ENCODE measurements around the gene LDB2.

LDB2 gene

DNA sequence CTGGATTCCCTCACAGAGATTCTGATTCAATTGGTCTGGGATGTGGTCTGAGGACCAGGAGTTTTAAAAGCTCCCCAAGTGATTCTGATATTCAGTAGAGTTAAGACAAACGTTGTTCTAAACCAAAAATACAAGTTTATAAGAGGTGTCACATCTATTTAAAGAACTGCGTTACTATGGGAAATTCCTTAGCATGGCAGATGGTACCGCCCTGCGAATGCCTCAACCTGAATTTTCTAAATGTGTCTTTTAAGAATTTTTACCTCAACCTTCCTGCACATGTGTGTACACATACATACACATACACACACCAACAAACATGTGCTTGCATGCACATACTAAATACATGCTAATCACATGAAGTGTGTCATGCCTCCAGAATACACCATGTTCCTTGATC lies 343.3 kb downstream of the LDB2 start:
- Histone ChIP-seq H3K9ac (ENCODE audit: low read length) (no peak overlapping the region), H3K4ac (ENCODE audit: low read depth, low read length) (no peak overlapping the region), H3K18ac (ENCODE audit: low read length) (no peak overlapping the region), H3K79me1 (ENCODE audit: low read length) (no peaks in the 10 kb centered on the region), H2BK120ac (ENCODE audit: low read depth, low read length) (no peak overlapping the region), H3K4me2 (ENCODE audit: low read length) (no peak overlapping the region), H4K5ac (ENCODE audit: low read length) (no peak overlapping the region), H3K27ac (ENCODE audit: low read depth, low read length) (no peak overlapping the region), H3K23ac (ENCODE audit: low read length) (no peak overlapping the region), H2AK5ac (ENCODE audit: low read length) (no peak overlapping the region), H3K4me3 (ENCODE audit: low read length) (no peak overlapping the region), H2BK5ac (ENCODE audit: low read length) (no peak overlapping the region), H3K79me2 (ENCODE audit: control insufficient read depth, insufficient read depth, low read length) (no peaks in the 10 kb centered on the region), H3K4me1 (ENCODE audit: control insufficient read depth, low read depth, low read length) (no peaks in the 10 kb centered on the region), H3K36me3 (ENCODE audit: control insufficient read depth, insufficient read depth, low read length) (no peaks in the 10 kb centered on the region), H3K56ac (ENCODE audit: low read length) (no peak overlapping the region), H3K27me3 (ENCODE audit: insufficient read depth, low read length, poor library complexity) (no peaks in the 10 kb centered on the region), H4K8ac (ENCODE audit: low read depth, low read length) (no peak overlapping the region), H2BK15ac (replicated peaks; ENCODE audit: low read depth) (no peak overlapping the region)
- no peak for DNase-seq
- no CpG with 5 or more reads among the region's 4 CpGs for WGBS (ENCODE audit: extremely low coverage, insufficient coverage, low lambda C conversion rate)

DNA sequence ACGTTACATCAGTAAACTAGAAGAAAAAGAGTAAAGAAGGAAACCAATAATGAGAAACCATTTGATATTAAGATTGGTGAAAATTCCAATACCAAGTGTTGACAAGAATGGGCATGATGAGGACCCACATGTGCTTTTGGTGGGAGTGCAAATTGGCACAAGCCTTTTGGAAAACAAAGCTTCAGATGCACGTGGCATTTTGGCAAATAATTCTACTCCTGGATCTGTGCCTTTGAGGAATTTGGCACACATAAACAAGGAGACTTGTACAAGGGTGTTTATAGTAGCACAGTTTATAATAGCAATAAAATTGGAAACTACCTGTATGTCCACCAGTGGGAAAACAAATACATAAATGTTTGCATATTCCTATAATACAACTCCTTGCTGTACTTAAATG lies 347.9 kb downstream of the LDB2 start:
- no peak overlapping the region for H3K4me2 ChIP-seq (ENCODE audit: low read length)
- WGBS (ENCODE audit: extremely low coverage, insufficient coverage, low lambda C conversion rate): no CpG with 5 or more reads among the region's 2 CpGs
- no peak overlapping the region for H3K4me3 ChIP-seq (ENCODE audit: low read length)
- no peaks in the 10 kb centered on the region for H3K4me1 ChIP-seq (ENCODE audit: control insufficient read depth, low read depth, low read length)
- no peaks in the 10 kb centered on the region for H3K36me3 ChIP-seq (ENCODE audit: control insufficient read depth, insufficient read depth, low read length)
- no peak overlapping the region for H2BK5ac ChIP-seq (ENCODE audit: low read length)
- no peaks in the 10 kb centered on the region for H3K27me3 ChIP-seq (ENCODE audit: insufficient read depth, low read length, poor library complexity)
- H3K18ac ChIP-seq (ENCODE audit: low read length): no peak overlapping the region
- no peak overlapping the region for H3K56ac ChIP-seq (ENCODE audit: low read length)
- H3K4ac ChIP-seq (ENCODE audit: low read depth, low read length): no peak overlapping the region
- H3K27ac ChIP-seq (ENCODE audit: low read depth, low read length): no peak overlapping the region
- H3K79me1 ChIP-seq (ENCODE audit: low read length): no peaks in the 10 kb centered on the region
- no peak overlapping the region for H2AK5ac ChIP-seq (ENCODE audit: low read length)
- H4K8ac ChIP-seq (ENCODE audit: low read depth, low read length): no peak overlapping the region
- no peak overlapping the region for H2BK120ac ChIP-seq (ENCODE audit: low read depth, low read length)
- H3K23ac ChIP-seq (ENCODE audit: low read length): no peak overlapping the region
- no peaks in the 10 kb centered on the region for H3K79me2 ChIP-seq (ENCODE audit: control insufficient read depth, insufficient read depth, low read length)
- no peak overlapping the region for H4K5ac ChIP-seq (ENCODE audit: low read length)
- no peak for DNase-seq
- no peak overlapping the region for H2BK15ac ChIP-seq (replicated peaks; ENCODE audit: low read depth)
- no peak overlapping the region for H3K9ac ChIP-seq (ENCODE audit: low read length)

DNA sequence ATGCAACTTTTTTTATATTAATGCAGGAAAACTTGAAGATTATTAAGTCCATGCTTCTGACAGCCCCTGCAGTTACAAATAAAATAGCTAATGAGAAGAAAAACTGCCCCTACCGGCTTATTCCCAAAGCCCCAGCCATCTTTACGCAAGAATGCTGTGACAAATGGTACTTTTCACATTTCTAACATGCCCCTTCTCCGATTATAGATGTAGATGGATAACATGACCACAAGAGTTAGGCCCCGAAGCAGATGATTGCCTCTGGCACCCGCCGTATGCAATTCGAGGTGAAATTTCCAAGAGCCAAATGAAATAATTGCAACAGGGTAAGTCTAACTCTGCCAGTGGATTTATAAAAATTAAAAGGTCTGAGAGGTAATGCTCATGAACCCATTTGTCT lies 352.8 kb downstream of the LDB2 start:
- DNase-seq: no peak
- H3K27me3 ChIP-seq (ENCODE audit: insufficient read depth, low read length, poor library complexity): no peaks in the 10 kb centered on the region
- no peak overlapping the region for H2AK5ac ChIP-seq (ENCODE audit: low read length)
- no peak overlapping the region for H3K23ac ChIP-seq (ENCODE audit: low read length)
- H2BK5ac ChIP-seq (ENCODE audit: low read length): no peak overlapping the region
- no peak overlapping the region for H3K18ac ChIP-seq (ENCODE audit: low read length)
- no peak overlapping the region for H2BK120ac ChIP-seq (ENCODE audit: low read depth, low read length)
- no peak overlapping the region for H4K8ac ChIP-seq (ENCODE audit: low read depth, low read length)
- peaks cover 2% of the 10 kb centered on the region for H3K36me3 ChIP-seq (ENCODE audit: control insufficient read depth, insufficient read depth, low read length)
- H2BK15ac ChIP-seq (replicated peaks; ENCODE audit: low read depth): no peak overlapping the region
- no peak overlapping the region for H3K56ac ChIP-seq (ENCODE audit: low read length)
- no peak overlapping the region for H3K9ac ChIP-seq (ENCODE audit: low read length)
- no peak overlapping the region for H3K4ac ChIP-seq (ENCODE audit: low read depth, low read length)
- peaks cover 4% of the 10 kb centered on the region for H3K4me1 ChIP-seq (ENCODE audit: control insufficient read depth, low read depth, low read length)
- H3K79me2 ChIP-seq (ENCODE audit: control insufficient read depth, insufficient read depth, low read length): no peaks in the 10 kb centered on the region
- H3K4me2 ChIP-seq (ENCODE audit: low read length): no peak overlapping the region
- no peak overlapping the region for H4K5ac ChIP-seq (ENCODE audit: low read length)
- no peak overlapping the region for H3K4me3 ChIP-seq (ENCODE audit: low read length)
- H3K27ac ChIP-seq (ENCODE audit: low read depth, low read length): no peak overlapping the region
- peaks cover 4% of the 10 kb centered on the region for H3K79me1 ChIP-seq (ENCODE audit: low read length)
- WGBS (ENCODE audit: extremely low coverage, insufficient coverage, low lambda C conversion rate): no CpG with 5 or more reads among the region's 7 CpGs

DNA sequence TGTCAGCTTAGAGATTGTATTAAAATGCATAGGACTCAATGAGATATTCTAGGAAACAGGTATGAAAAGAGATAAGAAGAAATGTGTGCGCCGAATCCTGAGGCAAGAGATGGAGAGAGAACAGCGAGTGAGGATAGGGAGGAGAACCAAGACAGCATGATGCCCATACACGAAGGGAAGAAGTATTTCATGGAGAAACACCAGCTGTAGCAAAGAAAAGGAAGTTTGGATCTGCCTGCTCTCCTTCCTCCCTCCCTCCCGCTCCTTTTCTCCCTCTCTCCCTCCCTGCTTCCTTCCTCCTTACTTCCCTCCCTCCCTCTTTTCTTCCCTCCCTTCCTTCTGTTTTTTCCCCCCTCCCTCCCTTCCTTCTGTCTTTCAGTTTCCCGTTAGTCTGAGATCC lies 353.6 kb downstream of the LDB2 start:
- Histone ChIP-seq H3K18ac (ENCODE audit: low read length) (no peak overlapping the region), H2BK15ac (replicated peaks; ENCODE audit: low read depth) (no peak overlapping the region), H3K27ac (ENCODE audit: low read depth, low read length) (no peak overlapping the region), H3K56ac (ENCODE audit: low read length) (no peak overlapping the region), H3K23ac (ENCODE audit: low read length) (no peak overlapping the region), H3K9ac (ENCODE audit: low read length) (no peak overlapping the region), H4K5ac (ENCODE audit: low read length) (no peak overlapping the region), H3K36me3 (ENCODE audit: control insufficient read depth, insufficient read depth, low read length) (peaks cover 2% of the 10 kb centered on the region), H4K8ac (ENCODE audit: low read depth, low read length) (no peak overlapping the region), H3K79me1 (ENCODE audit: low read length) (peaks cover 4% of the 10 kb centered on the region), H3K4me3 (ENCODE audit: low read length) (no peak overlapping the region), H2AK5ac (ENCODE audit: low read length) (no peak overlapping the region), H3K79me2 (ENCODE audit: control insufficient read depth, insufficient read depth, low read length) (no peaks in the 10 kb centered on the region), H3K4me1 (ENCODE audit: control insufficient read depth, low read depth, low read length) (peaks cover 4% of the 10 kb centered on the region), H3K4me2 (ENCODE audit: low read length) (no peak overlapping the region), H3K4ac (ENCODE audit: low read depth, low read length) (no peak overlapping the region), H2BK120ac (ENCODE audit: low read depth, low read length) (no peak overlapping the region), H2BK5ac (ENCODE audit: low read length) (no peak overlapping the region), H3K27me3 (ENCODE audit: insufficient read depth, low read length, poor library complexity) (no peaks in the 10 kb centered on the region)
- no peak for DNase-seq
- WGBS (ENCODE audit: extremely low coverage, insufficient coverage, low lambda C conversion rate): no CpG with 5 or more reads among the region's 6 CpGs

DNA sequence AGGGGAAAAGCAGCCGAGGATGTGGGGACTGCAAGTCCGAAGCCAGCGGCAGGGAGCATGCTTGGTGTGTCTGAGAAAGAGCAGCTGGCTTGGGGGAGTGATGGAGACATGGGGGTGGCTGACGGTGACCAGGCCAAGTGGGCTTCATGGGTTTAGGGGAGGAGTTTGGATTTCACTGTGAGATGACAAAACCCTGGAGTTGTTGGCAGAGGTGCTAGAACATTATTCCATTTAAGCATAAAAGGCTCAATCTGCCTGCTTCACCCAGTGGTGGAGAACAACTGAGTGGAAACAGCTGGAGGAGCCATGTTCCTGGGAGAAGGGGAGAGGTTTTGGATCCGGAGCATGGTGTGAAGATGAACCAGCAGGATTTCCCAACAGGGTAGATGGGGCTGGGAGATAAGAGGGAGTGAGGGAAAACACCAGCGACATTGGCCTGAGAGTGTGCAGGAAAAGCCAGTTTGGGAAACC lies 354.2 kb downstream of the LDB2 start:
- Histone ChIP-seq H4K8ac (ENCODE audit: low read depth, low read length) (no peak overlapping the region), H3K36me3 (ENCODE audit: control insufficient read depth, insufficient read depth, low read length) (peaks cover 2% of the 10 kb centered on the region), H3K79me1 (ENCODE audit: low read length) (peaks cover 4% of the 10 kb centered on the region), H3K79me2 (ENCODE audit: control insufficient read depth, insufficient read depth, low read length) (no peaks in the 10 kb centered on the region), H3K9ac (ENCODE audit: low read length) (no peak overlapping the region), H3K27ac (ENCODE audit: low read depth, low read length) (no peak overlapping the region), H2BK120ac (ENCODE audit: low read depth, low read length) (no peak overlapping the region), H3K23ac (ENCODE audit: low read length) (no peak overlapping the region), H4K5ac (ENCODE audit: low read length) (no peak overlapping the region), H2BK5ac (ENCODE audit: low read length) (no peak overlapping the region), H3K56ac (ENCODE audit: low read length) (no peak overlapping the region), H3K18ac (ENCODE audit: low read length) (no peak overlapping the region), H3K4me1 (ENCODE audit: control insufficient read depth, low read depth, low read length) (peaks cover 4% of the 10 kb centered on the region), H2AK5ac (ENCODE audit: low read length) (no peak overlapping the region), H3K4ac (ENCODE audit: low read depth, low read length) (no peak overlapping the region), H3K27me3 (ENCODE audit: insufficient read depth, low read length, poor library complexity) (no peaks in the 10 kb centered on the region), H3K4me2 (ENCODE audit: low read length) (no peak overlapping the region), H3K4me3 (ENCODE audit: low read length) (no peak overlapping the region), H2BK15ac (replicated peaks; ENCODE audit: low read depth) (no peak overlapping the region)
- WGBS (ENCODE audit: extremely low coverage, insufficient coverage, low lambda C conversion rate): no CpG with 5 or more reads among the region's 6 CpGs
- peak; percentile 45 for DNase-seq

DNA sequence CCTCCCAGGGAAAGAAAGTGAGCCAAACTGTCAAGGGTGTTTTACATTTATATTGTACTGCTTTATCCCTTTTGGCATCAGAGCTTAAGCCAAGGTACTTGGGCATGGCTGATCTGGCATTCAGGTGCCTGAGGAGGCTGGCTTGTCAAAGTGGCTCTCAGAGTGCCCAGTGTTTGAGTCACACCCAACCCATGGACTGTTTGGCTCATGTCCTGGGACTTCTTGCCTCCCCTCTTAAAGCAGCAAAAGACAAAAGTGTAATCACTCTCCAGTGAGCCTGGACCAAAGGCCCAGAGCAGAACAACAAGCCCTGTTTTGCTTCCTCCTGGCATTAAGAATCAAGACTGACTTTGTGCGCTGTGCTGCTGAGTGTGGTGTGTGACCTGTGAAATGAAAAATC lies 360.5 kb downstream of the LDB2 start:
- no peak overlapping the region for H3K9ac ChIP-seq (ENCODE audit: low read length)
- H4K5ac ChIP-seq (ENCODE audit: low read length): no peak overlapping the region
- no peak overlapping the region for H2BK15ac ChIP-seq (replicated peaks; ENCODE audit: low read depth)
- H3K79me1 ChIP-seq (ENCODE audit: low read length): peaks cover 4% of the 10 kb centered on the region
- no peak overlapping the region for H3K56ac ChIP-seq (ENCODE audit: low read length)
- no peak overlapping the region for H3K4me2 ChIP-seq (ENCODE audit: low read length)
- no peak overlapping the region for H3K23ac ChIP-seq (ENCODE audit: low read length)
- no peak overlapping the region for H2BK5ac ChIP-seq (ENCODE audit: low read length)
- H3K4me3 ChIP-seq (ENCODE audit: low read length): no peak overlapping the region
- H3K4me1 ChIP-seq (ENCODE audit: control insufficient read depth, low read depth, low read length): no peaks in the 10 kb centered on the region
- H3K4ac ChIP-seq (ENCODE audit: low read depth, low read length): no peak overlapping the region
- H3K36me3 ChIP-seq (ENCODE audit: control insufficient read depth, insufficient read depth, low read length): peaks cover 2% of the 10 kb centered on the region
- H3K79me2 ChIP-seq (ENCODE audit: control insufficient read depth, insufficient read depth, low read length): no peaks in the 10 kb centered on the region
- no peak overlapping the region for H3K18ac ChIP-seq (ENCODE audit: low read length)
- H4K8ac ChIP-seq (ENCODE audit: low read depth, low read length): no peak overlapping the region
- H3K27ac ChIP-seq (ENCODE audit: low read depth, low read length): no peak overlapping the region
- no peak for DNase-seq
- WGBS (ENCODE audit: extremely low coverage, insufficient coverage, low lambda C conversion rate): no CpG with 5 or more reads among the region's 1 CpG
- no peaks in the 10 kb centered on the region for H3K27me3 ChIP-seq (ENCODE audit: insufficient read depth, low read length, poor library complexity)
- H2BK120ac ChIP-seq (ENCODE audit: low read depth, low read length): no peak overlapping the region
- H2AK5ac ChIP-seq (ENCODE audit: low read length): no peak overlapping the region

Measured in mesendoderm (in vitro differentiated cells).